Activated CD8-positive, alpha-beta T cell treated with anti-CD3 and anti-CD28 coated beads for 36 hours (primary cell): Measurements from ENCODE around the gene PSMG1. TPM values are rescaled to one million over a fixed set of nuclear protein-coding genes. Genes with fewer than 3 reads are reported as not detected.
"Not testable (repeated sequence)": the region's sequence is repeated elsewhere in the genome, so short reads cannot be mapped to it uniquely, and the experiment has no call there.

Source experiments
- ATAC-seq: fragments of 200-7000 bp; cut with Tn5 transposase; one replicate; pipeline ENCODE4 v1.10.0; 2021; ENCODE audit warnings: mild to moderate bottlenecking, moderate library complexity
- CTCF ChIA-PET: fragments of 350-600 bp; sonication (Branson Sonifier 250); formaldehyde crosslinking; loops from one replicate; lab custom pipeline; 2021; ENCODE audit warnings: antibody characterized with exemption; lab: Charles Lee
- POLR2A ChIA-PET: fragments of 350-600 bp; sonication (Branson Sonifier 250); formaldehyde crosslinking; loops from one replicate; lab custom pipeline; 2021; ENCODE audit warnings: antibody characterized with exemption; lab: Charles Lee
- DNase-seq: peaks from one replicate; pipeline ENCODE4 v3.0.0-alpha.2; 2020
- H3K27ac Mint-ChIP-seq: one replicate; pipeline ENCODE4 v1.8.0; 2021; ENCODE audit warnings: mild to moderate bottlenecking, mixed read lengths
- H3K27me3 Mint-ChIP-seq: one replicate; pipeline ENCODE4 v1.8.0; 2021; ENCODE audit warnings: mixed read lengths
- H3K36me3 Mint-ChIP-seq: one replicate; pipeline ENCODE4 v1.8.0; 2021; ENCODE audit warnings: low read depth, mixed read lengths
- H3K4me1 Mint-ChIP-seq: one replicate; pipeline ENCODE4 v1.8.0; 2021; ENCODE audit warnings: low read depth, mixed read lengths
- H3K4me3 Mint-ChIP-seq: one replicate; pipeline ENCODE4 v1.8.0; 2021; ENCODE audit warnings: mild to moderate bottlenecking, moderate library complexity, mixed read lengths
- H3K9me3 Mint-ChIP-seq: one replicate; pipeline ENCODE4 v1.8.0; 2021; ENCODE audit warnings: mixed read lengths
- CTCF ChIP-seq: fragments of 200-600 bp; IDR thresholded peaks from one replicate; pipeline ENCODE4 v1.8.0; 2022; ENCODE audit warnings: antibody characterized with exemption, mild to moderate bottlenecking
- intact Hi-C: fragments of 100-400 bp; cut with micrococcal nuclease; formaldehyde crosslinking; loops from one replicate; pipeline ENCODE4 v1.10.0; 2022
- total RNA-seq, 2 experiments: library from RNA; stranded (reverse); gene quantifications; one replicate each; pipeline ENCODE4 v1.2.3, GENCODE V29; 2021

PSMG1 gene
- total RNA-seq, 2 experiments from 2014 or later, result 90.9 to 107 TPM

DNA sequence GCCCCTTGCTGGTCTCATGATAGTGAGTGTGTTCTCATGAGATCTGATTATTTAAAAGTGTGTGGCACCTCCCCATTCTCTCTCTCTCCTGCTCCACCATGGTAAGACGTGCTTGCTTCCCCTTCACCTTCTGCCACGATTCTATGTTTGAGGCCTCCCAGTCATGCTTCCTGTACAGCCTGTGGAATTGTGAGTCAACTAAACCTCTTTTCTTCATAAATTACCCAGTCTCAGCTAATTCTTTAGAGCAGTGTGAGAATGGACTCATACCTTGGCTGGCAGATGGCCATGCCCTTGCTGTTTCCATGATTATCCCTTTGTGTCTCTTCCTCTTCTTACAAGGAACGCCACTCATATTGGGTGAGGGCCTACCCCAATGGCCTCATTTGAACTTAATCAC is 40.3 kb downstream of the PSMG1 start:
- Mint-ChIP-seq H3K36me3 (no peaks in the 10 kb centered on the region), H3K27me3 (no peaks in the 10 kb centered on the region)

DNA sequence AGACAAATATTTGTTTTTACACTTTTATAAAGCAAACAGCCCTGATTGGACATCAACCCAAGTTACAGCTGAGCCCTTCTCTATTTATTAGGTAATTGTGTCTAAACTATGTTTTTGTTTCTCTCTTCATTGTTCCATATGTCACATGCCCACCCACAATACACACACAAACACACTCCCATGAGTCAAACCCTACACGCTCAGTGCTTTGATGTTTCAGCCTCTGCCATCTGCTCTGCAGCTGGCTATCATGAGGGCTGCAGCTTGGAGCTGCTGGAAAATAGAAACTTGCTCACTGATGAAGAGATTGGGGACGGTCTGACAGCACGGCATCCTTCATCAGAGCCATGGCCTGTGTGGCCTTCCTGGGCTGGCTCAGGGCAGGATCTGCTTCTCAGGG is 41.7 kb downstream of the PSMG1 start:
- Mint-ChIP-seq H3K27me3 (no peaks in the 10 kb centered on the region), H3K27ac (no peak overlapping the region), H3K4me3 (no peak overlapping the region), H3K4me1 (no peaks in the 10 kb centered on the region), H3K9me3 (no peaks in the 10 kb centered on the region), H3K36me3 (no peaks in the 10 kb centered on the region)
- ChIA-PET CTCF (interaction anchor here (0.9 to 1.2 kb wide), 2 partner anchors 22 to 57 kb away, joined by 3 read pairs; no protein-coding TSS in a partner anchor), POLR2A (no interaction called here)
- TF ChIP-seq CTCF, result no peak
- DNase-seq, result no peak
- intact Hi-C loops, result no loop called here
- ATAC-seq, result no peak

More for the DNA sequence above, 40.3 kb downstream of the PSMG1 start:
- no peak for DNase-seq
- POLR2A ChIA-PET, result no interaction called here
- CTCF ChIA-PET, result no interaction called here
- intact Hi-C loops, result no loop called here
- H3K9me3 Mint-ChIP-seq, result no peaks in the 10 kb centered on the region
- no peaks in the 10 kb centered on the region for H3K4me1 Mint-ChIP-seq
- H3K27ac Mint-ChIP-seq, result no peak overlapping the region
- TF ChIP-seq CTCF, result no peak
- no peak overlapping the region for H3K4me3 Mint-ChIP-seq
- no peak for ATAC-seq

DNA sequence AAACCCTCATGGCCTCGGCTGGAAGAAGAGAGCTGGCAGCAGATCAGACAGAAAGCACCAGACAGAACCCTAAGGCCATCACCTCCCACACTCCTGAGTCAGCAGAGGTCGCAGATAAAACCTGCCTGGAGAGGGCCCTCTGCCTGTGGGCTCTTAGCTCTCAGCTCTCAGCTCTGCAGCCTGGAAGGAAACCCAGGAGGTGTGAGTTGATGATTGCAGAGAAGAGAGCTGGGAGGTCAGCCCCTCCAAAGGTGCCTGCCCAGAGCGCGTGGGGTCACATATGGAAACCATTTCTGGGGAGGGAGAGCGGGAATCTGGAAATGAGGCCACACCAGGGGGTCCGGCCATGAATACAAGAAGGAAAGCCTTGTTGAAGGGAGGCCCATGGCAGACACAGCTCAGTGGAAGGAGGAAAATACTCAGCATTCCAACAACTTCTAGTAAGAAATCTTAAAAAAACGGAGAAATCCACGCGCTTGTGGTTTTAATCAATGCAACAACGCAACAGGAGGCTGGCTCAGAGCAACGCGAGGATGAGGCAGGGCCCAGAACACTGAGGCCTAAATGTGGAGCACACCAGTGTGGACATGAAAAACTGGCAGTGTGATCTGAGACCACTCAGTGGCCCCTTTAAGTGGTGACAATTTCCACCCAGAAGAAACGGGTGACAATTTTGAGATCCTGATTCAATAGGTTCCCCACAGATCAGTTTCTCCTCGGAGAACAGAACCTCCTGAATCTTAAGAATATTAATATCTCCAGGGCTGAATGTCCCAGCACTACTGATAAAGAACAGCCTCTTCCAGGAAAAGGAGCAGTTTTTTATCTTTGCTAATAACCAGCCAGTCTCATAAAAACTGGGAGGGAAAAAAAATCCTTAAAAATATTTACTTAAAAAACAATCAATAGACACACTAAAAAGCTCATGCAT is 45.7 kb downstream of the PSMG1 start:
- Mint-ChIP-seq H3K27ac (no peak overlapping the region), H3K27me3 (no peaks in the 10 kb centered on the region), H3K4me3 (no peak overlapping the region), H3K36me3 (no peaks in the 10 kb centered on the region), H3K4me1 (no peaks in the 10 kb centered on the region), H3K9me3 (no peaks in the 10 kb centered on the region)
- intact Hi-C loops, result loop anchor here (5.0 kb wide), 1 partner anchor 405 kb away; no protein-coding TSS in a partner anchor
- TF ChIP-seq CTCF, result no peak
- ChIA-PET POLR2A (interaction anchor here (0.5 kb wide), 1 partner anchor 14 kb away, joined by 3 read pairs; no protein-coding TSS in a partner anchor), CTCF (interaction anchor here (0.8 to 1.7 kb wide), 14 partner anchors 11 to 632 kb away, joined by 3 to 6 read pairs (median 3); no protein-coding TSS in a partner anchor)
- DNase-seq (peak; percentile 15), ATAC-seq (peak; percentile 42)

GRCh38 chr21:39136711-39137110 is 46.5 kb downstream of the PSMG1 start:
- CTCF ChIA-PET, result interaction anchor here (1.2 kb wide), 1 partner anchor 329 kb away, joined by 3 read pairs; no protein-coding TSS in a partner anchor
- intact Hi-C loops, result loop anchor here (5.0 kb wide), 1 partner anchor 404 kb away; no protein-coding TSS in a partner anchor
- TF ChIP-seq CTCF, result no peak
- ATAC-seq (no peak), DNase-seq (no peak)
- Mint-ChIP-seq H3K27me3 (no peaks in the 10 kb centered on the region), H3K4me3 (no peak overlapping the region), H3K4me1 (no peaks in the 10 kb centered on the region), H3K9me3 (no peaks in the 10 kb centered on the region), H3K36me3 (no peaks in the 10 kb centered on the region), H3K27ac (no peak overlapping the region)
- POLR2A ChIA-PET, result no interaction called here

DNA sequence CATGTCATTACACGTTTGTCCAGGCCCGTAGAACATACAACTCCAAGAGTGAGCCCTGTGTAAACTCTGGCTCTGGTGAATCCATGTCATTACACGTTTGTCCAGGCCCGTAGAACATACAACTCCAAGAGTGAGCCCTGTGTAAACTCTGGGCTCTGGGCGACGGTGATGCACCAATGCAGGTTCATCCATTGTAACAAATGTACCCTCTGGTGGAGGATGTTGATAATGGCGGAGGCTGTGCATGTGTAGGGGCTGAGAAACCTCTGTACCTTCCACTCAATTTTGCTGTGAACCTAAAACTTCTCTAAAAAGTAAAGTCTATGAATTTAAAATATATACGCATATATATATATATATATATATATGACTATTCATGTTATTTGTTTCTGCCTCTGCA is 47.1 kb downstream of the PSMG1 start:
- ATAC-seq, POLR2A ChIA-PET, H3K27ac Mint-ChIP-seq, H3K4me3 Mint-ChIP-seq, H3K27me3 Mint-ChIP-seq, H3K4me1 Mint-ChIP-seq, H3K9me3 Mint-ChIP-seq, H3K36me3 Mint-ChIP-seq: not testable (repeated sequence)
- intact Hi-C loops, result loop anchor here (5.0 kb wide), 1 partner anchor 404 kb away; no protein-coding TSS in a partner anchor
- peak; percentile 31 for TF ChIP-seq CTCF
- CTCF ChIA-PET, result interaction anchor here (1.2 kb wide), 1 partner anchor 329 kb away, joined by 3 read pairs; no protein-coding TSS in a partner anchor
- DNase-seq, result peak; percentile 44
